Rectal smooth muscle tissue (tissue), 1 donor: ENCODE results near the gene DIP2C.
"Not testable (repeated sequence)": the region's sequence is repeated elsewhere in the genome, so short reads cannot be mapped to it uniquely, and the experiment has no call there.

ENCODE experiments used
- H3K27ac ChIP-seq: one replicate; pipeline ENCODE4 v1.7.0; 2013; ENCODE audit warnings: low read depth, low read length, inconsistent platforms
- H3K27me3 ChIP-seq: one replicate; pipeline ENCODE4 v1.7.0; 2013; ENCODE audit warnings: low read length; ENCODE audit not compliant: control insufficient read depth, insufficient read depth
- H3K36me3 ChIP-seq: one replicate; pipeline ENCODE4 v1.7.0; 2013; ENCODE audit warnings: low read length; ENCODE audit not compliant: control insufficient read depth, insufficient read depth
- H3K4me1 ChIP-seq: one replicate; pipeline ENCODE4 v1.7.0; 2013; ENCODE audit warnings: low read length; ENCODE audit not compliant: control insufficient read depth, insufficient read depth
- H3K4me3 ChIP-seq: one replicate; pipeline ENCODE4 v1.7.0; 2013; ENCODE audit warnings: low read length
- H3K9ac ChIP-seq: one replicate; pipeline ENCODE4 v1.7.0; 2013; ENCODE audit warnings: low read length

The DIP2C gene

DNA sequence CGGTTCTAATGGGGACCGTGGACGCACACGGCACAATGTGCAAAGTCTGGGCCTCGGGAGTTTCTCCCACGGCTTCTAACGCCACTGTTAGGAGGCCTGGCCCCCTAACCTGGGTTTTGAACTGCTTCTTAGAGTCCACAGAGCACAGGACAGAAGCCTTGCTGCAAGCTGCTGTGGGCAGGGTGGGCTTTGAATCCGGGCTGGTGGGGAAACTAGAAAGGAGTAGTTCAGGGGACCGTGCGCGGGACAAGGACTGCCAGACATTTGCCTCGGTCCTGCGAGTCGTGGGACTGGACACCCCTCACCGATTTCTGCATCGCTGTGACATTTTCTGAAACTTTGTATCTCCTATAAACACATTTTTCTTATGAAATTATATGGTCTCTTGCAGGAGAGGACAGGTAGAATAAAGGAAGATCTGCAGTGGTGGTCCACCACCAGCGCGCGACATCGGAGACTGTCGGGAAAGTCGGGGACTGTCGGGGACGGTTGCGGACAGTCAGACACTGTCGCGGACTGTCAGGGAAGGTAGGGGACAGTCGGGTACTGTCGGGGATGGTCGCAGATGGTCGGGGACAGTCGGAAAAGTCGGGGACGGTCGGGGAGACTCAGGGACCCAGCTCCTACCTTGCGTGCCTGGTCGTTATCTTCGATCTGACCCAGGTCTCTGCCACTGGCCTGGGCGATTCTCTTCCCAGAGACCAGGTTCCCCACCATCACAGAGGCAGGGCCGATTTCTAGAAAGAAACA is 332.1 kb downstream of the DIP2C start:
- H3K27me3 ChIP-seq = no peaks in the 10 kb centered on the region
- H3K4me3 ChIP-seq = no peak overlapping the region
- H3K36me3 ChIP-seq = peaks cover 12% of the 10 kb centered on the region
- no peak overlapping the region for H3K27ac ChIP-seq
- no peaks in the 10 kb centered on the region for H3K4me1 ChIP-seq
- H3K9ac ChIP-seq = no peak overlapping the region

DNA sequence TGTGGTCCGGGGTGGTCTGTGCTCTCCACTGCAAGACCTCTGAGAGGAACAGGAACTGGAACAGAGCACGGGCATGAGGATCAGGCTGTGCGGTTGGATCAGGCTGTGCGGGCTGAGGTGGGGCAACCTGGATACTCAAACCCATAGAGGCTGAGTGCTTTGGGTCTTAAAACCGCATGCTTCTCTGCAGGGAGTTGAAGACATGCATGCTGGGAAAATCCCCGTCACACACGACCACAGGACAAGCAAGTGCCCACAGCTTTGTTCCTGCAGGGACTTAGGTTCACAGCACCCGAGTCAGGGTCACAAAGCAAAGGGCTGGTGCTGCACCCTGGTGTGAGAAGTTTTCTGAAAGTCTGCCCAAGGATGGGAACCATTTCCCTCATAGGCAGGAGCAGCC is 333.0 kb downstream of the DIP2C start:
- Histone ChIP-seq H3K36me3 (peaks cover 5% of the 10 kb centered on the region), H3K4me1 (no peaks in the 10 kb centered on the region), H3K27ac (no peak overlapping the region), H3K27me3 (no peaks in the 10 kb centered on the region), H3K4me3 (no peak overlapping the region), H3K9ac (no peak overlapping the region)

DNA sequence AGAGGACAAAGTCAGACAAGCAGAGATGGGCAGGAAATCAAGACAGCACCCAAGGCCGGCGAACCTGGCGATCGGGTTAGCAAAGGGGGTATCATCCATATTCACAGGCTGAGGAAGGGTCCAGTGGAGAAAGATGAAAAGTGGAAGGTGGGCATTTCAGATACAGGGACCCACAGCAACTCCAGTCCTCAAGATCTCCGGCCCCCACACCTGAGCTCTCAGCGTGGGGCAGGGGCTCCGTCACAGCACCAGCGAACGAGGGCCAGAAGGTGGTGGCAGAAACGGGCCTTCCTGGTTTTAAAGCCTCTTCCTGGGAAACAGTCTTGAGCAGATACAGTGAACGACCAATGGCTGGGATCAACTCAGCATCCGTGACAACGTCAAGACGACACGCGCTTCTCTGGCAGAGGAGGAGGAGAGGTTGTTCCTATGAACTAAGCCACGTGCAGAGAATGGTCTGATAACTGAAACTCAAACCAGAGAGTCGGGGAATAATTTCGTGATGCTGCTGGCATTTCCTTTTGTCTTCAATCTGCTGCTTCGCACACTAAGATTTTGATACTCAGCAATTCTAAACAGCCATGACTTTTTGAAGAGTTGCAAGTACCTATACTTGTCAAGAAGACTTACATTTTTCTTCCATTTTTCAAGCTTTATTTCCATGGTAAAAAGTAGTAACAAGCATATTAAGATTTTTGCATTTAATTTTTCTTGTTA is 334.4 kb downstream of the DIP2C start:
- Histone ChIP-seq H3K27me3 (no peaks in the 10 kb centered on the region), H3K9ac (no peak overlapping the region), H3K36me3 (peaks cover 5% of the 10 kb centered on the region), H3K4me3 (no peak overlapping the region), H3K27ac (no peak overlapping the region), H3K4me1 (no peaks in the 10 kb centered on the region)

DNA sequence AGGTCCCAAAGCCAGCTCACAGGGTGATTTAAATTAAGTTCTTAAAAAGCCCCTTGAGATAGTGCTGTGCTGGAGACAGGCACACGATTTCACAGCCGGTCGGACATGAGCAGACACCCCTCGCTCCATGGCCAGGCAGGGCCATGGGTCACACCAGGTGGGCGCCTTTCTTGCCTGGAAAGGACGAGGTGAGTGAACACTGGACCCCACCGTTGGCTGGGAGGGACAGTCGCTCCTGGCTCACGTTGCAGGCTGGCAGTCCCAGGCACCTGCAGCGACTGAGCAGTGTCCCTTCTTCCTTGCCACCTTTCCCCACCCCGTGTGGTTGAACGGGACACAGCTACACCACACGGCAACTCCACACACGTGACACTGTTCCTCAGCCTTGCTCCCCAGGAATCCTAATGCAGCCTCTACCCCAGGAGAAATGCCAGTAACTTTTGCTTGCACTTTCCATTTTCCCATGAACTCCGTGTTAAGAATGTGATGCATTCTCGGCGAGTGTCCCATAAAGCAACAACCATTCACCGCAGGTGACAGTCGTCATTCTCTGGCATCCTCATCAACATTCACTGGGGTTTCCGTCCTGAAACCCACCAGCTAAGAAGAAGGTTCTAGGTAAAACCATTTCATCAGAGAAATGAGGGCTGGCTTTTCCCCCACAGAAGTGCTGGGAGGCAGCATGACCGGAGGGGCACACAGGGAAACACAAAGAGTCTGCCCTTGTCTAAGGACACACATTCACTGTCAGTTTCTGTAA is 336.8 kb downstream of the DIP2C start:
- Histone ChIP-seq H3K27ac (no peak overlapping the region), H3K4me1 (no peaks in the 10 kb centered on the region), H3K4me3 (no peak overlapping the region), H3K36me3 (peaks cover 16% of the 10 kb centered on the region), H3K9ac (no peak overlapping the region), H3K27me3 (no peaks in the 10 kb centered on the region)

DNA sequence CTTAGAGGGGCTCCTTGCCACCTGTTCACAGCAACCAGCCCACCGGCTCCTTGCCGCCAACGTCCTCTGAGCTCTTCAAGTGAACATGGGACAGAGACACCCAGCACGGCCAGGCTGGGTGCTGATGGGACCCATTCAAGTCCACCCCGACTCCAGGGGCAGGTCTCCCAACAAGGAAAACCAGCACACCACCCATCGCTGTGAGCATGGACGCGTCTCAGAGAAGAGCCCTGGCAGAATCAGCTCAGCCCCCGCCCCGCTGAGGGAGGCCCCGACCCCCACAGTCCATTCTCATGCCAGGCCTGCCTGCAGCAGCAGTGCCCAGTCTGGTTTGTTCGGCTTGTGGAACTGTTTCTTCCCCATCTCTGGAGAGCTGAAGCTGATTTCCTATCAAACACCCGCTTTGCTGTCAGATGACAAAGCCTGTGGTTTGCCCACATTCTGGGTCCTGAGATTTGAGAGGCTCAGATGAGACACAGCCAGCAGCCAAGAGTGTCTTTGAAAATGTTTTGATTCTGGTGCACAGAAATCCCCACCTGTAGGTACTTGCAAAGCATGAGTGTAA is 337.6 kb downstream of the DIP2C start:
- Histone ChIP-seq H3K36me3 (peaks cover 16% of the 10 kb centered on the region), H3K4me3 (no peak overlapping the region), H3K9ac (no peak overlapping the region), H3K27ac (no peak overlapping the region), H3K4me1 (no peaks in the 10 kb centered on the region), H3K27me3 (no peaks in the 10 kb centered on the region)

DNA sequence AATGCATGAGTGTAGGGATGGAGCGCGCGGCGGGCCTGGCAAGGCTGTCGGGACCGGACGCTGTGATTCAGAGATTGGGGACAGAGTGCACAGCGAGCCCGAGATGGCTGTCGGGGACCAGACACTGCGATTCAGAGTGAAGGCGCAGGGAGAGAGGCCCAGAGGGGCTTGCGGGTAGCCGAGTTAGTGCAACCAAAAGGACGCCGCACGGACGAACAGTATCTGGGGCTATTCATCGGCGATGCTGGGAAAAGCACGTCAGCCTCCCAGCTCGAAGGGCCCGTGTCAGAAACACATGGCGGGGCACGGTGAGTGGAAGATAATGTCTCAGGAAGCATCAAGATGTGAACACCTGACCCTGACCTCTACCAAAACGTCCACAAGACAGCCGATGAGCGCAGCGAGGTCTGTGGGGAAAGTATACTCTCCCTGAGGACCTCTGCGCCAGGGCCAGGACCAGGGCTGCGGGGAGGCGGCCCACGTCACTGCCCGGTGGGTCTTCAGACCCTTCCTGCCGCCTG is 338.4 kb downstream of the DIP2C start:
- Histone ChIP-seq H3K4me3 (no peak overlapping the region), H3K27me3 (no peaks in the 10 kb centered on the region), H3K9ac (no peak overlapping the region), H3K36me3 (peaks cover 16% of the 10 kb centered on the region), H3K27ac (no peak overlapping the region), H3K4me1 (no peaks in the 10 kb centered on the region)

DNA sequence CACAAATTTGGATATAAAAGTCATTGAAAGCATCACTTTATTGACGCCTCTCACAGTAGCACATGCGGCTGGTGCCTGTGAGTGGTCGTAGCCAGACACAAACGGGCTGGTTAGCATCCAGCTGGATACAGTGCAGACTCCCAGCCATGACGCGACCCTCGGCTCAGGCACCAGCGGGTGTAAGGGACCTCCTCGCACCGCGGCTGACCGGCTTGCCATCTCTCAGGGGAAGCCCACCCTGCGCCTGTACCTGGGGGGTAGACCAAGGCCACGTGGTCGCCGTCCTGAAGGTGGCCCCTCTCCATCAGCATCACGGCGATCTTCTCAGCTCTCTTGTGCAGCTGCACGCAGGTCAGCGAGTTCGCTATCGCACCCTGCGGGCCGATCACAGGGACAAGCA is 340.4 kb downstream of the DIP2C start:
- no peaks in the 10 kb centered on the region for H3K27me3 ChIP-seq
- H3K9ac ChIP-seq = no peak overlapping the region
- no peak overlapping the region for H3K4me3 ChIP-seq
- H3K4me1 ChIP-seq = no peaks in the 10 kb centered on the region
- H3K27ac ChIP-seq = no peak overlapping the region
- peaks cover 24% of the 10 kb centered on the region for H3K36me3 ChIP-seq

DNA sequence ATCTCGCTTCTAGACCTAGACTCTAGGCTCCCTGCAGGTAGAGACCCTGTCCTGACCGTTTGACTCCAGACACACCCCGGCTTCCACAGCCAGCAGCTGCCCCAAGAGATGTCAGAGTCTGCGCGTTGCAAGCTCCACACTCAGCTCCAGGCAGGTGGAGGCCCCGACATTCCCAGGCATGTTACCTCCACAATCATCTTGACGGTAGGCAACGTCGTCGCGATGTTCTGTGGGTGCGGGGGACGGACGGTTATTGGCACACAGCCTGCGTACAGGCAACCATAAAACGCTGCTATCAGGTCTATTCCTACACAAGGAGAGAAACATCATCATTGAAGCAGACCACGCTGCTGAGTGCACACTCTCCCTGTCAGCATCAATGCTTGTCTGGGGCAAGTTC is 341.0 kb downstream of the DIP2C start:
- Histone ChIP-seq H3K36me3 (peaks cover 19% of the 10 kb centered on the region), H3K27ac (no peak overlapping the region), H3K9ac (no peak overlapping the region), H3K27me3 (no peaks in the 10 kb centered on the region), H3K4me3 (no peak overlapping the region), H3K4me1 (no peaks in the 10 kb centered on the region)

DNA sequence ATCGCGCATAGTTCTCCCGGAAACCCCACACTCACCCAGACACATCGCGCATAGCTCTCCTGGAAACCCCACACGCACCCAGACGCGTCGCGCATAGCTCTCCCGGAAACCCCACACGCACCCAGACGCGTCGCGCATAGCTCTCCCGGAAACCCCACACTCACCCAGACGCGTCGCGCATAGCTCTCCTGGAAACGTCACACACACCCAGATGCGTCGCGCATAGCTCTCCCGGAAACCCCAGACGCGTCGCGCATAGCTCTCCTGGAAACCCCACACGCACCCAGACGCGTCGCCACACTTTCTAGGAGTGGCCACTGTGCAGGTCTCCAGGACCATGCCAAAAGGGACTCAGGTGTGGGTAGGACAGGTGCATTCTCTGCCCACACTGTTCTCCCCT is 341.7 kb downstream of the DIP2C start:
- H3K4me3 ChIP-seq, H3K4me1 ChIP-seq, H3K9ac ChIP-seq, H3K27me3 ChIP-seq, H3K27ac ChIP-seq: not testable (repeated sequence)
- peaks cover 19% of the 10 kb centered on the region for H3K36me3 ChIP-seq

DNA sequence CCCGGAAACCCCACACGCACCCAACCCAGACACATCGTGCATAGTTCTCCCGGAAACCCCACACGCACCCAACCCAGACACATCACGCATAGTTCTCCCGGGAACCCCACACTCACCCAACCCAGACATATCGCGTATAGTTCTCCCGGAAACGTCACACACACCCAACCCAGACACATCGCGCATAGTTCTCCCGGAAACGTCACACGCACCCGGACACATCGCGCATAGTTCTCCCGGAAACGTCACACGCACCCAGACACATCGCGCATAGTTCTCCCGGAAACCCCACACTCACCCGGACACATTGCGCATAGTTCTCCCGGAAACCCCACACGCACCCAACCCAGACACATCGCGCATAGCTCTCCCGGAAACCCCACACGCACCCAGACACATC is 342.3 kb downstream of the DIP2C start:
- not testable (repeated sequence) for H3K27me3 ChIP-seq, H3K4me1 ChIP-seq, H3K4me3 ChIP-seq, H3K27ac ChIP-seq, H3K9ac ChIP-seq
- H3K36me3 ChIP-seq = peaks cover 19% of the 10 kb centered on the region

DNA sequence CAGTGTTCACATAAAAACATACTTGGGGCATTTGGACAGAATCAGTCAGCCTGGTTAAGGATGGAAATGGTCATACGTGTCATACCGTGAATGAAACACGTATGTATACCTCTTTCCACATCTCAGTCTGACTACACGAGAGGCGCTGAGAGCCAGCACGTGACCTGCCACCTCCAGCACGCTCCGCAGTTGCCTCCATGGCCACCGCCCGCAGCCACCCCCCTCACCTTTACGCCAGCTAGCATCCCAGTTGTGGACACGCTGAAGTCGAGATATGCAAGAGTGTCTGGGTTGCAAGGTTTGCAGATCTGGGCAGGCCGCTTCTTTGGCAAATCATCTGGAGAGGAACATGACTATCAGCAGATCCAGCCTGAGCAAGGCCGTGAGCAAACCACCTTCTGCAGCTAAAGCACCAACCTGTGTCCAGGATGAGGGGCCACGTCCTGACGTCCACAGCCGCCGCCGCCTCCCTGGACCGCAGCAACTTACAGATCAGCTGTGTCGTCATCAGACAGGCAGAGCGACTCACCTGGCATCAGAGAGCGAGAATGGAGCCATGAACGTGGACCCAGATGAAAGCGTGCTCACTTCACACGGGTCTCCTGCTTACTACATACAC is 344.8 kb downstream of the DIP2C start:
- H3K27me3 ChIP-seq = no peaks in the 10 kb centered on the region
- H3K36me3 ChIP-seq = peaks cover 21% of the 10 kb centered on the region
- no peak overlapping the region for H3K9ac ChIP-seq
- no peak overlapping the region for H3K27ac ChIP-seq
- H3K4me3 ChIP-seq = no peak overlapping the region
- H3K4me1 ChIP-seq = no peaks in the 10 kb centered on the region
